DND-41 (cell line): ENCODE data around the gene SDK2.

Experiments used
- EZH2 ChIP-seq: IDR thresholded peaks from 3 replicates; pipeline ENCODE4 v1.6.1; 2012; ENCODE audit warnings: borderline replicate concordance, low read depth, mild to moderate bottlenecking, moderate library complexity, low read length, inconsistent platforms; ENCODE audit not compliant: severe bottlenecking
- TF ChIP-seq, protein P1 (sequence below): IDR thresholded peaks from 2 replicates; pipeline ENCODE4 v1.5.1; 2012; ENCODE audit warnings: borderline replicate concordance, low read length, moderate library complexity, mild to moderate bottlenecking; ENCODE audit not compliant: poor library complexity, severe bottlenecking; ENCODE audit errors: extremely low read depth

DNA sequence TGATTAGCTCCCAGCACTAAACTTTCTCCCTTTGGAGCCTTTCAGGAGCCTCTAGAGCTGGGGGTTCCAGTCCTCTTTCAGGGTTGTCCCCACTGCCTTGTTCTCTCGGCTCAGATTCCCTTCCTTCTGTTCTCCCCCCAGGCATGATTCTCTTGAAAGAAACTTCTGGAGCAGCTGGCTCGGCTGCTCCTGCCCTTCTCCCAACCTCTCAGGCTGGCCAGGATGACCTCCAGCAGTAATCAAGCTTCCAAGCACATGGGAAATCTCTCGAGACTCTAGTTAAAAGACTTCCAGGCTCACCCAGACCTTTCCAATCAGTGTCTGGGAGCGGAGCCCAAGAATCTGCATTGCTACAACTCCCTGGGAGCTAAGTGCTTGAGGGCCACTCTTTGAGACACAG, 3.6 kb downstream of the SDK2 start:
- TF ChIP-seq, protein P1, sequence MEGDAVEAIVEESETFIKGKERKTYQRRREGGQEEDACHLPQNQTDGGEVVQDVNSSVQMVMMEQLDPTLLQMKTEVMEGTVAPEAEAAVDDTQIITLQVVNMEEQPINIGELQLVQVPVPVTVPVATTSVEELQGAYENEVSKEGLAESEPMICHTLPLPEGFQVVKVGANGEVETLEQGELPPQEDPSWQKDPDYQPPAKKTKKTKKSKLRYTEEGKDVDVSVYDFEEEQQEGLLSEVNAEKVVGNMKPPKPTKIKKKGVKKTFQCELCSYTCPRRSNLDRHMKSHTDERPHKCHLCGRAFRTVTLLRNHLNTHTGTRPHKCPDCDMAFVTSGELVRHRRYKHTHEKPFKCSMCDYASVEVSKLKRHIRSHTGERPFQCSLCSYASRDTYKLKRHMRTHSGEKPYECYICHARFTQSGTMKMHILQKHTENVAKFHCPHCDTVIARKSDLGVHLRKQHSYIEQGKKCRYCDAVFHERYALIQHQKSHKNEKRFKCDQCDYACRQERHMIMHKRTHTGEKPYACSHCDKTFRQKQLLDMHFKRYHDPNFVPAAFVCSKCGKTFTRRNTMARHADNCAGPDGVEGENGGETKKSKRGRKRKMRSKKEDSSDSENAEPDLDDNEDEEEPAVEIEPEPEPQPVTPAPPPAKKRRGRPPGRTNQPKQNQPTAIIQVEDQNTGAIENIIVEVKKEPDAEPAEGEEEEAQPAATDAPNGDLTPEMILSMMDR, result no peak
- TF ChIP-seq EZH2, result no peak
